Natural killer cell (primary cell): ENCODE results near the gene RAG1. TPM values are rescaled to one million over a fixed set of nuclear protein-coding genes. Genes with fewer than 3 reads are reported as not detected.

Source experiments
- ATAC-seq, 3 donors: fragments of 150-1000 bp in 2 of 3; fragments of 200-7000 bp in 1 of 3; cut with Tn5 transposase; 1 replicate in 1 of 3; 2 replicates in 2 of 3; pipeline ENCODE4 v1.10.0; 2021; ENCODE audit warnings: mild to moderate bottlenecking in 2 of 3, moderate library complexity in 2 of 3
- DNase-seq, 2 donors: peaks; one replicate each; pipeline versions ENCODE4 v3.0.0 to v3.0.0-alpha.2; 2013 to 2021; ENCODE audit warnings: mixed read lengths in 1 of 2
- H3K27ac ChIP-seq: one replicate; pipeline ENCODE4 v1.5.1; 2013; ENCODE audit warnings: mild to moderate bottlenecking, low read length
- H3K27me3 ChIP-seq: one replicate; pipeline ENCODE4 v1.6.1; 2013; ENCODE audit warnings: low read length; ENCODE audit not compliant: control insufficient read depth, insufficient read depth
- H3K36me3 ChIP-seq: one replicate; pipeline ENCODE4 v1.6.1; 2013; ENCODE audit warnings: low read length; ENCODE audit not compliant: control insufficient read depth, insufficient read depth
- H3K4me1 ChIP-seq: one replicate; pipeline ENCODE4 v1.6.1; 2013; ENCODE audit warnings: low read length; ENCODE audit not compliant: control insufficient read depth, insufficient read depth
- H3K4me3 ChIP-seq: one replicate; pipeline ENCODE4 v1.5.1; 2013; ENCODE audit warnings: low read length
- H3K9me3 ChIP-seq: one replicate; pipeline ENCODE4 v1.6.1; 2013; ENCODE audit warnings: low read length; ENCODE audit not compliant: control insufficient read depth, insufficient read depth
- H3K27ac Mint-ChIP-seq, 2 donors: one replicate each; pipeline ENCODE4 v1.8.0; 2022; ENCODE audit warnings: mild to moderate bottlenecking in 2 of 2, mixed read lengths in 2 of 2, moderate library complexity in 1 of 2
- H3K27me3 Mint-ChIP-seq, 2 donors: one replicate each; pipeline ENCODE4 v1.8.0; 2022; ENCODE audit warnings: low read depth in 2 of 2, mixed read lengths in 2 of 2
- H3K36me3 Mint-ChIP-seq: one replicate; pipeline ENCODE4 v1.8.0; 2022; ENCODE audit warnings: mixed read lengths
- H3K4me1 Mint-ChIP-seq, 2 donors: one replicate each; pipeline ENCODE4 v1.8.0; 2022; ENCODE audit warnings: mixed read lengths in 2 of 2
- H3K4me3 Mint-ChIP-seq: one replicate; pipeline ENCODE4 v1.8.0; 2022; ENCODE audit warnings: mild to moderate bottlenecking, moderate library complexity, mixed read lengths
- H3K9me3 Mint-ChIP-seq, 2 donors: one replicate each; pipeline ENCODE4 v1.8.0; 2022; ENCODE audit warnings: mixed read lengths in 2 of 2
- WGBS: methylation state at CpG from one replicate; pipeline ENCODE4 v1.1.7; 2013; ENCODE audit warnings: missing lambda C conversion rate; ENCODE audit not compliant: insufficient coverage; 5-methylcytosine and 5-hydroxymethylcytosine counted together
- intact Hi-C: fragments of 100-400 bp; cut with micrococcal nuclease; formaldehyde crosslinking; loops from one replicate; pipeline ENCODE4 v1.14.2; 2022
- total RNA-seq, 4 donors: library from RNA; stranded (reverse); fragments of 120-200 nt in 1 of 4; gene quantifications; one replicate each; pipeline versions ENCODE4 v1.2.3 to v1.2.4, GENCODE V29; 2013 to 2022
- TF ChIP-seq, protein P1 (sequence below): fragments of 200-600 bp; IDR thresholded peaks from one replicate; pipeline ENCODE4 v1.8.0; 2022; ENCODE audit warnings: antibody characterized with exemption

RAG1 gene
- total RNA-seq, 3 donors from 2014 or later (not counting 1 experiment from before 2014, with no cell fraction given) = 0.96 to 2.1 (median 1.4) TPM

DNA sequence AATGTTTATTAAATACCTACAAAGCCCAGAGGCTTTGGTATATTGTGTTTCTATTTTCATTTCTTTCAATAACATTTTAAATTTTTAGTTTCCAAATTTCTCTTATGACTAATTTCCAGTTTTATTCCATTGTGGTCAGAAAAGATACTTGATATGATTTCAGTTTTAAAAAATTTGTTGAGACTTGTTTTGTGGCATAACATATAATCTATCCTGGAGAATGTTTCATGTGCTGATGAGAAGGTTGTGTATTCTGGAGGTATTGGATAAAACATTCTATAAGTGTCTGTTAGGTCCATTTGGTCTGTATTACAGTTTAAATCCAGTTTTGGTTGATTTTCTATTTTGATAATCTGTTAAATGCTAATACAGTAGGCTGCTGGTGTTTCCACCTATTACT lies 9.8 kb upstream of the RAG1 start:
- Mint-ChIP-seq H3K9me3 (no peaks in the 10 kb centered on the region), H3K27me3 (no peaks in the 10 kb centered on the region), H3K4me3 (peak overlapping the region; percentile 66), H3K36me3 (no peaks in the 10 kb centered on the region), H3K4me1 (peaks cover 36 to 38% of the 10 kb centered on the region in 2 donors), H3K27ac (peak overlapping the region; percentile 84 to 86)
- ATAC-seq (no peak), DNase-seq (no peak)
- Histone ChIP-seq H3K36me3 (no peaks in the 10 kb centered on the region), H3K27ac (peak overlapping the region; percentile 85), H3K4me1 (peaks cover 8% of the 10 kb centered on the region), H3K27me3 (no peaks in the 10 kb centered on the region), H3K4me3 (peak overlapping the region; percentile 34), H3K9me3 (no peaks in the 10 kb centered on the region)
- intact Hi-C loops = no loop called here
- TF ChIP-seq, protein P1, sequence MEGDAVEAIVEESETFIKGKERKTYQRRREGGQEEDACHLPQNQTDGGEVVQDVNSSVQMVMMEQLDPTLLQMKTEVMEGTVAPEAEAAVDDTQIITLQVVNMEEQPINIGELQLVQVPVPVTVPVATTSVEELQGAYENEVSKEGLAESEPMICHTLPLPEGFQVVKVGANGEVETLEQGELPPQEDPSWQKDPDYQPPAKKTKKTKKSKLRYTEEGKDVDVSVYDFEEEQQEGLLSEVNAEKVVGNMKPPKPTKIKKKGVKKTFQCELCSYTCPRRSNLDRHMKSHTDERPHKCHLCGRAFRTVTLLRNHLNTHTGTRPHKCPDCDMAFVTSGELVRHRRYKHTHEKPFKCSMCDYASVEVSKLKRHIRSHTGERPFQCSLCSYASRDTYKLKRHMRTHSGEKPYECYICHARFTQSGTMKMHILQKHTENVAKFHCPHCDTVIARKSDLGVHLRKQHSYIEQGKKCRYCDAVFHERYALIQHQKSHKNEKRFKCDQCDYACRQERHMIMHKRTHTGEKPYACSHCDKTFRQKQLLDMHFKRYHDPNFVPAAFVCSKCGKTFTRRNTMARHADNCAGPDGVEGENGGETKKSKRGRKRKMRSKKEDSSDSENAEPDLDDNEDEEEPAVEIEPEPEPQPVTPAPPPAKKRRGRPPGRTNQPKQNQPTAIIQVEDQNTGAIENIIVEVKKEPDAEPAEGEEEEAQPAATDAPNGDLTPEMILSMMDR = no peak

DNA sequence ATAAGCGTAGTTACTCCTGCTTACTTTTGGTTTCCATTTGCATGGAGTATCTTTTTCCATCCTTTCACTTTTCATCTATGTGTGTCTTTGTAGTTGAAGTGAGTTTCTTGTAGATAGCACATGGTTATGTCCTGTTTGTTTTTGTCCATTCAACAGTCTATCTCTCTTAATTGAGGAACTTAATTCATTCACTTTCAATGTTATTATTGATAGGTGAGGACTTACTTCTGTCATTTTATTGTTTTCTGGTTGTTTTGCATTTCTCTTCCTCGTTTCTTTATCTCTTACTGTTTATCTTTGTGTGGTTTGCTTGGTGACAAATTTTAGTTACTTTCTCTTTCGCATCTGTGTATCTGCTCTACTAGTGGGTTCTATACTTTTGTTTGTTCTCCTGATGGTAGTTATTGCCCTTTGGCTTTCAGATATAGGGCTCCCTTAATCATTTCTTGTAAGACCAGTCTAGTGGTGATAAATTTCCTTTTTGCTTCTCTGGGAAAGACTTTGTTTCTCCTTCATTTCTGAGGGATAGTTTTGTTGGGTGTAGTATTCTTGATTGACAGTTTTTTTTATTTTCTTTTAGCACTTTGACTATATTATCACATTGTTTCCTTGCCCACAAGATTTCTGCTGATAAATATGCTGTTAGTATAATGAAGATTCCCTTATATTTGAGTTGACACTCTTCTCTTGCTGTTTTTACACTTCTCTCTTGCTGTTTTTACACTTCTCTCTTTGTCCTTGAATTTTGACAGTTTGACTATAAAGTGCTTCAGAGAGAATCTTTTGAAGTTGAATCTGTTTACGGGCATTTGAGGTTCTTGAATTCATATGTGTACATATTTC lies 9.0 kb upstream of the RAG1 start:
- DNase-seq = peak in 1 of 2 donors; percentile 44
- Histone ChIP-seq H3K27me3 (no peaks in the 10 kb centered on the region), H3K27ac (peak overlapping the region; percentile 85), H3K9me3 (no peaks in the 10 kb centered on the region), H3K4me3 (peak overlapping the region; percentile 34), H3K4me1 (peaks cover 8% of the 10 kb centered on the region), H3K36me3 (no peaks in the 10 kb centered on the region)
- TF ChIP-seq, protein P1 = no peak
- no peaks in the 10 kb centered on the region for H3K9me3 Mint-ChIP-seq
- peak; percentile 88 to 91 (median 89) for ATAC-seq
- no peaks in the 10 kb centered on the region for H3K36me3 Mint-ChIP-seq
- WGBS = no CpG with 5 or more reads among the region's 4 CpGs
- no peaks in the 10 kb centered on the region for H3K27me3 Mint-ChIP-seq
- H3K27ac Mint-ChIP-seq = peak overlapping the region; percentile 84 to 86
- intact Hi-C loops = no loop called here
- H3K4me1 Mint-ChIP-seq = peaks cover 36 to 38% of the 10 kb centered on the region in 2 donors
- H3K4me3 Mint-ChIP-seq = peak overlapping the region; percentile 66

DNA sequence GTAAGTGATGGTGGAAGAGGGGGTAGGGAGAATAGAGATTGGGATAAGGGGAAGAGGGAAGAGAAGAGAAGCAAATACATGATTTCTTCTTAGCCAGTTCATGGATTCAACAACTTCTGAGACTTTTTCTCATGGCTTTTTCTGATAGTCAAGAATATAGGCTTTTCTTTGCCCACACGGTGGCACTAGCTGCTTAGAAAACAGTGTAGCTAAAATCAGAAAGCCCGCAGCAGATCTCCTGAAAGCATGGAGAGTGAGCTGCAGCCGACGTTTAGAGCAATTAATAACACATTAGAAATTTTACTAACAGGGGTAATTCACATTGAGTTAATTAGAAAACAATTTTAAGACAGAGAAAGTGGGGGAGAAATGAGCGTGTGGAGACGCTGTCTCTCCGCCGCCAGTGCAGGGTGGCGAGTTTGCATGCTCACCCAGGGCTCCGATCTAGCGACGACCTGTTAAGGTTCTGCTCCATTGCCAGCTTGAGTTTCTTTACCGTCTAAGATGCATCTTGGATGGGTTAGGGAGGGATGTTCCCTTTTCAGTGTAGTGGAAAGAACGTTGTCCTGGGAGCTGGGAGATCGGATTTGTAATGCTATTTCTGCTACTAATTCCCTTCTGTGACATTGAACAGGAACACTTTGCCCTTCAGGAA lies 3.3 kb upstream of the RAG1 start:
- Histone ChIP-seq H3K27ac (no peak overlapping the region), H3K4me3 (peak overlapping the region; percentile 1), H3K9me3 (no peaks in the 10 kb centered on the region), H3K27me3 (peaks cover 2% of the 10 kb centered on the region), H3K4me1 (peaks cover 12% of the 10 kb centered on the region), H3K36me3 (no peaks in the 10 kb centered on the region)
- intact Hi-C loops = loop anchor here (1.0 kb wide), 3 partner anchors 58 to 183 kb away; no protein-coding TSS in a partner anchor
- peaks cover 28 to 30% of the 10 kb centered on the region in 2 donors for H3K4me1 Mint-ChIP-seq
- no peaks in the 10 kb centered on the region for H3K9me3 Mint-ChIP-seq
- peak; percentile 35 to 75 for DNase-seq
- H3K27me3 Mint-ChIP-seq = peaks cover 11 to 16% of the 10 kb centered on the region in 2 donors
- H3K4me3 Mint-ChIP-seq = peak overlapping the region; percentile 91
- H3K36me3 Mint-ChIP-seq = no peaks in the 10 kb centered on the region
- peak overlapping the region in 1 of 2 donors; percentile 28 for H3K27ac Mint-ChIP-seq
- WGBS = 13% methylated on average over 13 of the region's 15 CpGs
- ATAC-seq = peak; percentile 64 to 92 (median 90)
- TF ChIP-seq, protein P1 = peak; percentile 85
